IMR-90 (cell line): ENCODE measurements around the gene ADAMTS10. TPM values are rescaled to one million over a fixed set of nuclear protein-coding genes. Genes with fewer than 3 reads are reported as not detected.
"Not testable (repeated sequence)": the region's sequence is repeated elsewhere in the genome, so short reads cannot be mapped to it uniquely, and the experiment has no call there.

Experiments used
- ATAC-seq: fragments of 200-7000 bp; cut with Tn5 transposase; 2 replicates; pipeline ENCODE4 v1.9.1; 2020; ENCODE audit warnings: low read depth, mild to moderate bottlenecking, moderate library complexity
- BruUV-seq: library from RNA; stranded (reverse); fragments of 400-500 nt; replicated peaks from 2 replicates; lab custom pipeline; 2021; lab: Mats Ljungman, UMichigan
- CTCF ChIA-PET: fragments of 300-600 bp; formaldehyde crosslinking; extraction: SDS; loops from one replicate; lab custom pipeline; 2021; ENCODE audit warnings: antibody characterized with exemption; lab: Yijun Ruan, JAX
- POLR2A ChIA-PET: fragments of 300-600 bp; sonication (Branson Sonifier 250); formaldehyde crosslinking; loops from one replicate; lab custom pipeline; 2022; ENCODE audit warnings: antibody characterized with exemption; ENCODE audit not compliant: unreplicated experiment; lab: Charles Lee
- DNase-seq: peaks from one replicate; pipeline ENCODE4 v3.0.0; 2013
- H2AFZ ChIP-seq: replicated peaks from 2 replicates; pipeline ENCODE3; 2013; ENCODE audit warnings: low read length, mild to moderate bottlenecking; ENCODE audit not compliant: poor library complexity
- H2AK5ac ChIP-seq: 2 replicates; pipeline ENCODE4 v1.6.1; 2013; ENCODE audit warnings: low read depth, low read length, inconsistent platforms
- H2AK9ac ChIP-seq: replicated peaks from 2 replicates; pipeline ENCODE3; 2013; ENCODE audit warnings: mild to moderate bottlenecking, low read depth, low read length, moderate library complexity; ENCODE audit not compliant: poor library complexity
- H2BK120ac ChIP-seq: 2 replicates; pipeline ENCODE4 v1.6.1; 2013; ENCODE audit warnings: low read depth, low read length, inconsistent platforms
- H2BK15ac ChIP-seq: 3 replicates; pipeline ENCODE4 v1.6.1; 2013; ENCODE audit warnings: low read depth, low read length, inconsistent platforms
- H2BK20ac ChIP-seq: 2 replicates; pipeline ENCODE4 v1.6.1; 2013; ENCODE audit warnings: low read depth, mild to moderate bottlenecking, inconsistent platforms, low read length, moderate library complexity
- H2BK5ac ChIP-seq: 2 replicates; pipeline ENCODE4 v1.6.1; 2013; ENCODE audit warnings: mild to moderate bottlenecking, low read depth, low read length, inconsistent platforms; ENCODE audit not compliant: poor library complexity, severe bottlenecking
- H3K14ac ChIP-seq: replicated peaks from 2 replicates; pipeline ENCODE4 v1.6.1; 2013; ENCODE audit warnings: low read depth, low read length, inconsistent platforms
- H3K18ac ChIP-seq: 2 replicates; pipeline ENCODE4 v1.6.1; 2013; ENCODE audit warnings: low read depth, low read length, control low read depth
- H3K23ac ChIP-seq: 2 replicates; pipeline ENCODE4 v1.6.1; 2013; ENCODE audit warnings: low read depth, low read length, inconsistent platforms
- H3K27ac ChIP-seq: 2 replicates; pipeline ENCODE4 v1.5.1; 2013; ENCODE audit warnings: mild to moderate bottlenecking, control low read depth, low read length; ENCODE audit not compliant: insufficient read depth
- H3K27me3 ChIP-seq: 2 replicates; pipeline ENCODE4 v1.6.1; 2013; ENCODE audit warnings: low read length; ENCODE audit not compliant: control insufficient read depth, insufficient read depth
- H3K36me3 ChIP-seq: 2 replicates; pipeline ENCODE4 v1.6.1; 2013; ENCODE audit warnings: low read length, mixed read lengths; ENCODE audit not compliant: control insufficient read depth, insufficient read depth
- H3K4ac ChIP-seq: 2 replicates; pipeline ENCODE4 v1.6.1; 2013; ENCODE audit warnings: low read depth, low read length, inconsistent platforms
- H3K4me1 ChIP-seq: 2 replicates; pipeline ENCODE4 v1.6.1; 2013; ENCODE audit warnings: low read length, mixed read lengths; ENCODE audit not compliant: control insufficient read depth, insufficient read depth
- H3K4me2 ChIP-seq: 2 replicates; pipeline ENCODE4 v1.6.1; 2013; ENCODE audit warnings: low read depth, mild to moderate bottlenecking, control low read depth, low read length, moderate library complexity
- H3K4me3 ChIP-seq: 2 replicates; pipeline ENCODE4 v1.5.1; 2013; ENCODE audit warnings: low read depth, mild to moderate bottlenecking, control low read depth, low read length, moderate library complexity; ENCODE audit not compliant: insufficient read depth
- H3K56ac ChIP-seq: 2 replicates; pipeline ENCODE4 v1.6.1; 2013; ENCODE audit warnings: low read length, inconsistent platforms; ENCODE audit not compliant: insufficient read depth; ENCODE audit errors: extremely low read depth
- H3K79me1 ChIP-seq, 2 experiments: 2 replicates each; pipeline ENCODE4 v1.6.1; 2013; ENCODE audit warnings: low read length in 2 of 2, inconsistent platforms in 1 of 2, low read depth in 1 of 2
- H3K9ac ChIP-seq: 2 replicates; pipeline ENCODE4 v1.6.1; 2013; ENCODE audit warnings: low read depth, low read length, control low read depth
- H3K9me1 ChIP-seq: 2 replicates; pipeline ENCODE4 v1.6.1; 2013; ENCODE audit warnings: low read length, inconsistent platforms; ENCODE audit not compliant: insufficient read depth
- H3K9me3 ChIP-seq: 2 replicates; pipeline ENCODE4 v1.6.1; 2013; ENCODE audit warnings: low read length; ENCODE audit not compliant: control insufficient read depth, insufficient read depth
- H4K20me1 ChIP-seq: 2 replicates; pipeline ENCODE4 v1.6.1; 2013; ENCODE audit warnings: low read length, inconsistent platforms; ENCODE audit not compliant: insufficient read depth
- H4K5ac ChIP-seq: 2 replicates; pipeline ENCODE4 v1.6.1; 2013; ENCODE audit warnings: mild to moderate bottlenecking, low read depth, low read length, control low read depth
- H4K8ac ChIP-seq, 2 experiments: 2 replicates each; pipeline ENCODE4 v1.6.1; 2013; ENCODE audit warnings: low read depth in 2 of 2, low read length in 2 of 2, control low read depth in 1 of 2, inconsistent platforms in 1 of 2
- H4K91ac ChIP-seq: 2 replicates; pipeline ENCODE4 v1.6.1; 2013; ENCODE audit warnings: low read depth, low read length, inconsistent platforms; ENCODE audit not compliant: insufficient read depth
- WGBS, 2 experiments: methylation state at CpG; one replicate each; pipeline versions ENCODE4 v1.1.5 to v1.1.7; 2013; ENCODE audit warnings: missing lambda C conversion rate in 2 of 2; ENCODE audit not compliant: insufficient read length in 1 of 2; ENCODE audit errors: extremely low coverage in 2 of 2; 5-methylcytosine and 5-hydroxymethylcytosine counted together
- dilution Hi-C: fragments of 300-500 bp; cut with HindIII; formaldehyde crosslinking; loops from one replicate; pipeline ENCODE4 v1.14.3; 2018; ENCODE audit warnings: low sequenced_read_pairs; ENCODE audit not compliant: unreplicated experiment
- in situ Hi-C: fragments of 300-500 bp; cut with MboI; formaldehyde crosslinking; loops from 3 replicates; pipeline ENCODE4 v1.14.3; 2019; ENCODE audit warnings: low sequenced_read_pairs, inconsistent platforms, mixed read lengths
- intact Hi-C: fragments of 100-400 bp; cut with micrococcal nuclease; formaldehyde crosslinking; loops from 2 replicates; pipeline ENCODE4 v1.10.0; 2022
- polyA plus RNA-seq, 3 experiments: library from polyadenylated mRNA; depleted of rRNA; stranded (reverse); fragments of >200 nt; gene quantifications; 2 replicates each; pipeline ENCODE4 v1.2.3, GENCODE V29; 2012; ENCODE audit warnings: low replicate concordance in 1 of 3
- total RNA-seq: library from RNA; depleted of rRNA; stranded (reverse); fragments of >200 nt; gene quantifications from 2 replicates; pipeline ENCODE4 v1.2.3, GENCODE V29; 2012
- TF ChIP-seq, protein P1 (sequence below): conservative IDR thresholded peaks from 2 replicates; pipeline ENCODE4 v1.5.1; 2012; ENCODE audit warnings: mild to moderate bottlenecking, low read depth, low read length, improper control_type of control experiment

ADAMTS10 gene
- total and polyA plus RNA-seq, 2 of the 4 experiments (the other 2 are of a cell fraction): 3.4 to 11.5 TPM

DNA sequence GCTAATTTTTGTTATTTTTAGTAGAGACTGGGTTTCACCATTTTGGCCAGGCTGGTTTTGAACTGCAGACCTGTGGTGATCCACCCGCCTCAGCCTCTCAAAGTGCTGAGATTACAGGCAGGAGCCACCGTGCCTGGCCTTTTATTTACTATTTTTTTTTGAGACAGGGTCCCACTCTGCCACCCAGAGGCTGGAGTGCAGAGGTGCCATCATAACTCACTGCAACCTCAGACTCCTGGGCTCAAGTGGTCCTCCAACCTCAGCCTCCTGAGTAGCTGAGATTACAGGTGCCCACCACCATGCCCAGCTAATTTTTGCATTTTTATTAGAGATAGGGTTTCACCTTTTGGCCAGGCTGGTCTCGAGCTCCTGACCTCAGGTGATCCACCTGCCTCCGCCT lies 12.4 kb upstream of the ADAMTS10 start:
- DNase-seq: not testable (repeated sequence)
- WGBS, 2 experiments: 60% methylated on average over 1 of the region's 4 CpGs; no CpG with 5 or more reads in 1 of the 2 experiments

More for the DNA sequence above, 12.4 kb upstream of the ADAMTS10 start:
- H3K4me2 ChIP-seq, H3K14ac ChIP-seq, POLR2A ChIA-PET, ATAC-seq, BruUV-seq, H3K27me3 ChIP-seq, H4K8ac ChIP-seq, H2AK5ac ChIP-seq, H3K9me3 ChIP-seq, H3K56ac ChIP-seq, H2BK20ac ChIP-seq, H2AFZ ChIP-seq, H3K9ac ChIP-seq, H4K5ac ChIP-seq, H3K9me1 ChIP-seq, CTCF ChIA-PET, dilution Hi-C loops, H3K79me1 ChIP-seq, in situ Hi-C loops, H2AK9ac ChIP-seq, H3K23ac ChIP-seq, H4K20me1 ChIP-seq, H3K18ac ChIP-seq, H3K4me1 ChIP-seq, H3K4me3 ChIP-seq, H2BK120ac ChIP-seq, H2BK15ac ChIP-seq, intact Hi-C loops, H2BK5ac ChIP-seq, H3K27ac ChIP-seq, H3K4ac ChIP-seq, H3K36me3 ChIP-seq, H4K91ac ChIP-seq: not testable (repeated sequence)
- TF ChIP-seq, protein P1, sequence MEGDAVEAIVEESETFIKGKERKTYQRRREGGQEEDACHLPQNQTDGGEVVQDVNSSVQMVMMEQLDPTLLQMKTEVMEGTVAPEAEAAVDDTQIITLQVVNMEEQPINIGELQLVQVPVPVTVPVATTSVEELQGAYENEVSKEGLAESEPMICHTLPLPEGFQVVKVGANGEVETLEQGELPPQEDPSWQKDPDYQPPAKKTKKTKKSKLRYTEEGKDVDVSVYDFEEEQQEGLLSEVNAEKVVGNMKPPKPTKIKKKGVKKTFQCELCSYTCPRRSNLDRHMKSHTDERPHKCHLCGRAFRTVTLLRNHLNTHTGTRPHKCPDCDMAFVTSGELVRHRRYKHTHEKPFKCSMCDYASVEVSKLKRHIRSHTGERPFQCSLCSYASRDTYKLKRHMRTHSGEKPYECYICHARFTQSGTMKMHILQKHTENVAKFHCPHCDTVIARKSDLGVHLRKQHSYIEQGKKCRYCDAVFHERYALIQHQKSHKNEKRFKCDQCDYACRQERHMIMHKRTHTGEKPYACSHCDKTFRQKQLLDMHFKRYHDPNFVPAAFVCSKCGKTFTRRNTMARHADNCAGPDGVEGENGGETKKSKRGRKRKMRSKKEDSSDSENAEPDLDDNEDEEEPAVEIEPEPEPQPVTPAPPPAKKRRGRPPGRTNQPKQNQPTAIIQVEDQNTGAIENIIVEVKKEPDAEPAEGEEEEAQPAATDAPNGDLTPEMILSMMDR: peak; percentile 26; the same call in 1 of the 2 replicates
